HCEC 1CT (cell line): ENCODE measurements around the gene ASB4.
A peak's percentile ranks its signal among the peaks of the same experiment; 100 is the strongest.
"Not testable (repeated sequence)": the region's sequence is repeated elsewhere in the genome, so short reads cannot be mapped to it uniquely, and the experiment has no call there.

ENCODE experiments used
- DNase-seq: peaks from one replicate; pipeline ENCODE4 v3.0.0-alpha.2; 2017

ASB4 gene, protein sequence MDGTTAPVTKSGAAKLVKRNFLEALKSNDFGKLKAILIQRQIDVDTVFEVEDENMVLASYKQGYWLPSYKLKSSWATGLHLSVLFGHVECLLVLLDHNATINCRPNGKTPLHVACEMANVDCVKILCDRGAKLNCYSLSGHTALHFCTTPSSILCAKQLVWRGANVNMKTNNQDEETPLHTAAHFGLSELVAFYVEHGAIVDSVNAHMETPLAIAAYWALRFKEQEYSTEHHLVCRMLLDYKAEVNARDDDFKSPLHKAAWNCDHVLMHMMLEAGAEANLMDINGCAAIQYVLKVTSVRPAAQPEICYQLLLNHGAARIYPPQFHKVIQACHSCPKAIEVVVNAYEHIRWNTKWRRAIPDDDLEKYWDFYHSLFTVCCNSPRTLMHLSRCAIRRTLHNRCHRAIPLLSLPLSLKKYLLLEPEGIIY

DNA sequence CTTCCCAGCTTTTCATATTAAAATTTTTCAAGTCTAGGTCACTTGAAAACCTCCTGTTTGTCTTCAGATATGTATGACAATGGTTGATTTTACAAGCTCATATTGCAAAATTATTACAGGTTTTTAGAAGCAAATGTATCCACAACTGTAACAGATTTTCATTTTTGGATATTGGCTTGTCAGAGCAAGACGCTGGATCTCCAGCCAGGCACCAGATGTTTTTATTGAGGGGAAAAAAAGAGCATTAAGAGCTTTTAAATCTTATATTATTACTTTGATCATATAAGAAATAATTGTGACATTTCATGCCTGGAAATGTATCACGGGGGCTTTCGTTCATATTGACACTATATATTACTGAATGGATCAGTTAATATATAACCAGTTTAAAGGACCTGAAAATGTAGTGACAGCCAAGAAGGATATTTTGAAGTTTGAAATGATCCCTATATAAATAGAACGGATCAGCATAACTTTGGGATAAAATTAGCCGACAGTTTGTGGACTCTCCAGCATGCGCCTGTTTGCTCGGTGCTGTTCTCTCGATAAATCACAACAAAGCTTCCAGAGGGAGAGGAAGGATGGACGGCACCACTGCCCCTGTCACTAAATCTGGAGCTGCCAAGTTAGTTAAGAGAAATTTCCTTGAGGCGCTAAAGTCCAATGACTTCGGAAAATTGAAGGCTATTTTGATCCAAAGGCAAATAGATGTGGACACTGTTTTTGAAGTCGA lies at the start of gene ASB4:
ASB4 (plus strand) TSS at position 553 of the 733 bp plus-strand sequence; CDS start at position 582, 29 bp downstream.
- no peak for DNase-seq

DNA sequence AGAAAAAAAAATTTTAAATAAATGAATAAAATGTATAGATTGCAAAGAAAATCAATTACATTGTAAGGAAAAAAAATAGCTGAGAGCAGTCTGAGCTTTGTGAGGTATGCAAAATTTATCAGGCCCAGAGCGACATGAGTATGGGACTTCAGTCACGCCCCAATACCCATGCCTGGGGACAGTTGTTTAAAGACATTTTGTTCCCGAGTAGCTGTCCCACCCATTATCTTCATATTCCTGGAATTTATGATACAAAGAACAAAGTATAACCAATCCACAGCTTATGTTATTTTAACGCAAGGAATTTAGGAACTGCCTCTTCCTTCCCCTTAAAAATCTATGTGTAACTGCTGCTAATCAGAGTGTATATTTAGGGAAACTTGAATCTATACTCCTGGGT lies 49.3 kb upstream of the ASB4 start:
- no peak for DNase-seq

DNA sequence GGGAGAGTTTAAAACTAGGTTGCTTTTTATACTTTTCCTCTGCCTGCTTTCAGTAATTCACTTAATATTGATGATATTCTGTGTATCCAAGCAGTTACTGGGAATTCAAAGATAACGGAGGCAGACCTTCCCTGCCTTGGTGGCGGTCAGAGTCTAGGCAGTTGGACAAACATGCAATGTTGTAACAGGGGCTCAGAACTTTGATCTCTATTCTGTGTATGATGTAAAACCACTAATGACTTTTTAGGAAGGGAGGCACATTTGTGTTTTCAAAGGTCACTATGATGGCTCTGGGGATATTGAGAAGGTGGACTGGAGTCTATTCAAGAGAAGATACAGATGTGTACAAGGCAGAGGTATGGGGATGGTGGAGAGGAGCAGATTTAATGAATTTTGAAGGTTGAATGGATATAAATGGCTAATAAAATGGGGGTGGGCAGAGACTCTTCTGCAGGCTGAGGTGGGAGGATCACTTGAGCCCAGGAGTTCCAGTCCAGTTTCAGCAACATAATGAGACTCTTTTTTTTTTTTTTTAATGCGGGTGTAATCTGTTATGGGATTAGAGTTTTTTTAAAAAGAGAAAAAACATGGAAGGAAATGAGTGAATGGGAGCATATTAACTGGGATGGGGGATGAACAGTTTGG lies 45.2 kb upstream of the ASB4 start:
- no peak for DNase-seq

DNA sequence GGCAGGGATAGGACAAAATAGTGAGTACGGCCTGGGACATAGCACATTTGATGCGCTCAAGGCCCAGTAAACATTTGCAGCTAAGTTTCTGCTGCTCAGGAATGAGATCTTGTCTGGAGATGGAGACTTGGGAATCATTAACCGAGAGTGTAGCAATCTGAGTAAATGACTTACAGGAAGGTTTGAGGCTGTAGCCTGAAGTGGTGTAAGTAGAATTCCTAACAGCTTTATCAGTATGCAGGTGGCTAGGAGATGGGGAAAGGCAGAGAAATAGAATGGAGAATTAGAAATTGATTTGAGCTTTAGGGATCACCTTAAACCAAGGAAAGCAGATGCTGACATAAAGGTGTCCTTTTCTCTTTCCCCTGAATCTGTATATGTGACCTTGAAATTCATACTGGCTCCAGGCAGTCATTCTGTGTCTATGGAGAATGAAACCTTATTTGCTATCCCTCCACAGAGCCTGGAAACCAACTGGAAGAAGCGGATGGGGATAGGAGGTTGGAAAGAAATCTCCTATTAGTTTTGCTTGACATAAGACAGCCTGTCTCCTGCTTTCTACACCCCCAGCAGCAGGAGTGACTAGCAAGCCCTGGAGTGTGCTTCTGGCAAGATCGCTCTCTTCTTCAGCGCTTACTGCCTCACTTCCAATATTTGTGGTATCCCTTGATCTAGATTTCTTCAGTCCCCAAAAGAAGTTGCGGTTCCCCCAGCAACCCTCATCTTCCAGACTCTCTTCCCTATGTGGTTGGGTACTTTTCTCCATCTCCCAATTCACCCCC lies 44.5 kb upstream of the ASB4 start:
- DNase-seq, result no peak

DNA sequence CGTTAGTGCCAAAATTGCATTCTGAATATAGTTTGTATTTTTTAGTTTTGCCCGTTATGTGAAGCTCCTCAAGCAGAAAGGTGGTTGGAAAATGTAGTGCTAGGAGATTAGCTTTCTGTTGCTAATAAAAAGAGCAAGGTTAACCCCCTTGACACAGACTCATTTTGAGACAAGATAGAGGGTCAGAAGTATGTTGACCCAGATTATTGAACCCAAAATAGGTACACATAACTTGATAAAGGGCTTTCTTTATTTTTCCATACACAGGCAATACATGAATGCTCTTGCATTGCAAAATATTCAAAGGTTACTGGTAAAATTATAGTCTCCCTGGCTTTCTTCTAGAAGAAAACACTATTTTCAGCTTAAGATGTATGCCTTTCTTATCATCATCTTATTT lies 40.9 kb upstream of the ASB4 start:
- DNase-seq, result no peak

DNA sequence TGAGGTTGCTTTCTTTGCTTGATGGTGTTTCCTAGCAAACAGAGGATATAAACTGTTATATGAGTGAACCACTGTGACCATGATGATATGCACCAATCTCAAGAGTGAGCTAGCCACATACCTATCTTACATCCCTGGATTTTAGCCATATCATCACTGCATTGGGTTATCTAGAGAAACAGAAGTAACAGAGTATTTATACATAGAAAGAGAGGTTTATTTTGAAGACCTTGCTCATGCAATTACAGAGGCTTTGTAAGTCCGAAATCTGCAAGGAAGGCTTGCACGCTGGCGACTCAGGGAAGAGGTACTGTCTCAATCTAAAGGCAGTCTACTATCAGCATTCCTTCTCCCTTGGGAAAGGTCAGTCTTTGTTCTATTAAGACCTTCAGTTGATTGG lies 39.1 kb upstream of the ASB4 start:
- DNase-seq, result no peak

DNA sequence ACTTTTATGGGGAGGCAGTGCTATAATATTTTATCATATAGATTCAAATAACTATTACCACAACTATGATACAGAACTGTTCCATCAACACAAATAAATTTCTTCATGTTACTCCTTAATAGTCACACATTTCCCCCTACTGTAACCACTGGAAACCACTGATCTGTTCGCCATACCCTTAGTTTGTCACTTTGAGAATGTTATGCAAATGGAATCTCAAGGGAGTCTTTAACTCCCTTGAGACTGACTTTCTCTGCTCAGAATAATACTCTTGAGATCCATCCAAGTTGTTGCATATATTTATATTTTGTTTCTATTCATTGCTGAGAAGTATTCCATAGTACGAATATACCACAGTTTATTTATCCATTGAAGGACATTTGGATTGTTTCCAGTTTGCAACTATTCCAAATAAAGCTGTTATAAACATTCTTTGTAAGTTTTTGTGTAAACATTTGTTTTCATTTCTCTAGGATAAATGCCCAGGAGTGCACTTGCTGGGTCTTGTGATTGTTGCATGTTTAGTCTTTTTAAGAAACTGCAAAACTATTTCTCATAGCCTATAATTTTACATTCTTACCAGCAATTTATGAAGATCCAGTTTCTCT lies 31.2 kb upstream of the ASB4 start:
- DNase-seq, result no peak

DNA sequence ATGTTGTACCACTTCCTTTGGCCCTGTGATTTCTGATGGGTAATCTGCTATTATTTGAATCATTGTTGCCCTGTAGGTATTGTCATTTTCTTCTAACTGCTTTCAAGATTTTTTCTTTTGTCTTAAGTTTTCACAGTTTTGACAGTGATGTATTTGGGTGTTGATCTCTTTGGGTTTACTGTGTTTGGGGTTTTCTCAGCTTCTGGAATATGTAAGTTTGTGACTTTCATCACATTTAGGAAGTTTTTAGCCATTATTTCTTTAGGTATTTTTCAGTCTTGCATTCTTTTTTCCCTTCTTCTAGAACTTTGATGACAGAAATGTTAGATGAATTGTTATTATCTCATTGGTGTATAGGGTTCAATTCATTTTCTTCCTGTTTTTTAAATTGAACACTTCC lies 27.8 kb upstream of the ASB4 start:
- no peak for DNase-seq

DNA sequence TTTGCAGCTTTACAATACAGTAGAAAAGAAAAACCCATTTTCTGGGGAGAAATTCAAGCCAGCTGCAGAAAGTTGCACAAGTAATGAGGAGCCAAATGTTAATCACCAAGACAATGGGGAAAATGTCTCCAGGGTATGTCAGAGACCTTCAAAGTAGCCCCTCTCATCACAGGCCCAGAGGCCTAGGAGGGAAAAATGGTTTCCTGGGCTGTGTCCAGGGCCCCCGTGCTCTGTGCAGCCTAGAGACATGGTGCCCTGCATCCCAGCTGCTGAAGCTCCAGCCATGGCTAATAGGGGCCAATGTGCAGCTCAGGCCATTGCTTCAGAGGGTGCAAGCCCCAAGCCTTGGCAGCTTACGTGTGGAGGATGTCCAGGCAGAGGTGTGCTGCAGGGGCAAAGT lies 25.1 kb upstream of the ASB4 start:
- DNase-seq, result not testable (repeated sequence)

DNA sequence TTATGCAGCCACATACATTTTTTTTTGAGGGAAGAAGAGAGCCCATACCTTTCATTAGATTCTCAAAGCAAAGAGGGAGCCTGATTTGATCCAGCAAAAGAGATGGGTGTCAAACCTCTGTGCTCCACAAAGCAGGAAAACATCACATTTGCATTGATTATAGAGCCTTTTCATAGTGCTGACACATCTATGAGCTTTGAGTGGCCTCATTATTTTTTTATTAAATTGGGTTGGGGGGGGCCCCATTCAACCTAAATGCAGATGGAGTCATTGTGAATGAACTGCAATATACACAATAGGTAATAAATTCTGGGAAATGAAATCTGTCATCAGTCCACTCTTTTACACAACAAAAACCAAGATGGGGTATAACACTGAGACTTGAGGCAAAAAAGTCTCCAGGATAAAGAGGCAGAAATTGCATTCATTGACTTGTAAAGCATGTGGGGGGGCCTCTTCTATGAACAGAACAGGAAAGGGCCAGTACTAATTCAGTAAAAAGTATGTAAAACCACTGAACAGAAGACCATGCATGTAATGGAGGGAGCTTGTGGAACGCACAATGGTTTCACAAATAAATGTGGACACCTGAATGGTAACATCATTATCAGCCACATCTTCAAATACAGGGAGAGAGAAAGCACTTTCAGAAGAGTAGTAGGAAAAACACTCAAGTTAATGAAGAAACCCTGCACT lies 17.7 kb upstream of the ASB4 start:
- DNase-seq, result no peak

DNA sequence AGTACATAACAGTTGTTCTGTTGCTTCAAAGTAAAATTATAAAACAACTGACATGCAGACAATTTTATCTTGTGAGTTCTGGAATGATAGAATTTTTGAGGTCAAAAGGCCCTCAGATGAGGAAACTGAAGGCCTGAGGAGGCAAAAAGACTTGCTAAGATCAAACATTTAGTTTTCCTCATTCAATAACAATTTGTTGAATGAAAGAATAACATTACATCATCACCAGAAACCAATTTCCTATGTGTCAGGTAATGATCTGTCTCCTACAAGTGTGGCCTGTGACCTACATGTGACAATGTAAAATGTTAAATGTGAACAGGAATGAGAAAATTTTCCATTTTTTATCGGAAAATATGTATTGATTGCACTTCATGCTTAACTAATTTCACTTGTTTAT lies 16.6 kb upstream of the ASB4 start:
- no peak for DNase-seq

DNA sequence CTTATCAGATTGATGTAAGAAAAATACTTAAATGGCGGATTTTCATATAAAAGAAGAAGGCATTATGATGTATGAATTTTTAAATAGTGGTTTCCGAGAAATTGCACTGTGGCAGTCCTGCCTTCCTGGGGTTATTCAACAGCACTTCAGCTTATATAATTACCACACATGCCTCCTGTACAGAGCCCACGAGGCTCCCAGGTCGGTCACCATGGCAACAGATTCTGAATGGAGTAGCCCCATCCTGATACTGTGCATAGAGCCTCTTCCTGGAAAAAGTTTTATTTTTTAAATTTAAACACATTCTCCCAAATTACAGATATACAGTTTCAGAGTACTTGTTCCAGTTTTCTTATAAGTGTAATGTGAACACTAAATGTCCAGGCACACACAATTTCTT lies 15.9 kb upstream of the ASB4 start:
- no peak for DNase-seq

DNA sequence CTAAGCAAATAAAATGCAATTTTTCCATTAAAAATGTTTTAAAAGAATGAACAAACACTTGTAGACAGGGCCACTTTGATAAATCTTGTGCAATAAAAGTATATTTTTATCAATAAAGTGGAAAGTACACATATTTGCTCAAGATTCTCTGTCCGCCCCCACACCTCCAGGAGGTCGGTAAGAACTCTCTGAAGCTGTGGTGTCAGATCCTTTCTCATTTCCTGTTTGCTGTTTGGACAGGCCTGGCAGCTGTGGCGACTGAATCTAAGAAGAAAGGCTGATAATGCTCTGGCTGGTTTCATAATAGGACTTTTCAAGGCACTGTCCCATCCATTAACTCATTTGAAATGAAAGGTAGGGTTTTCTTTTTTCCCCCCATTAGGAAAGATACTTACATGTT lies 15.3 kb upstream of the ASB4 start:
- peak; percentile 42 for DNase-seq

DNA sequence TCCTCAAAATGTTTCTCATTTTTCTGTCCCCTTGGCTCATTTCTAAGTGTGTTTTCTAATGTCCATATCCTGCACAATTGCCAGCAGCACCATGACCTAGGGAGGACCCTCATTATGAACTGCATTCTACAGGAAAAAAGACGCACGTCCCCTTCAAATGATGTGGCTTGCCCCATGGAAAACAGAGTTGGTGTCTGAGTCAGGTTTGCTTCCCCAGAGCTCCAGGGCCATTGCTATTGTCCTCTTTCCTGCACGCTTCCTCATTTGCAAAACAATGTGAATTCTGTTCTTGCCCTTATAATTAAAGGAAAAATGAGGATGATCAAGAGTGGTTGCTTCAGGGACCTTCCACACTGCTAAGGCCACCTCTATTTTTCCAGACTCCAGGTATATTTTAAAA lies 14.7 kb upstream of the ASB4 start:
- no peak for DNase-seq

DNA sequence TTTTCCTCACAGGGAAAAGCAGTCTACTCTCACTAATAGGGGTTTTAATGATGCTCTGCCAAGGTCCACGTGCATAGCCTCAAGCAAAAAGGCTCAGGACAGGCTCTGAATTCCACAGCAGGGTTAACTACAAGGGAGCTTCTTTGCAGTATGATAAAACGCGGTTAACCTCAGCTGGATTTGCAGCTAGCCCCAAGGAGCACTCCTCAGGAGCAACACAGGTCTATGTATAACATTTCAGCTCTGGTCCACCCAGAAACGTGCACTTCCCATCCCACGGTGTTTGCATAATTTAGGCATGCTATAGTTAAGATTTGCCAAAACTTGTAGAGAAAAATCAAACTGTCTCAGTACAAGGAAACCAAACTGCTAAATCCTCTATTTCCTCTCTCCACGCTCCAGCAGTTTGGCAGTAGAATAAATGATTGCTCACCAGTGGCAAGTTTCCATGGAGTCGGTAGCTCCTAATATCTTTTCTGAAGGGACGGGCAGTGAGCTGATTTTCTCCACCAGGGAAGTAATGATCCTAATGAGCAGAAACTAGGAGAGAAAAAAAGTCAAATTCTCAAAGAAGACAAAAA lies 13.1 kb upstream of the ASB4 start:
- DNase-seq, result peak; percentile 30

DNA sequence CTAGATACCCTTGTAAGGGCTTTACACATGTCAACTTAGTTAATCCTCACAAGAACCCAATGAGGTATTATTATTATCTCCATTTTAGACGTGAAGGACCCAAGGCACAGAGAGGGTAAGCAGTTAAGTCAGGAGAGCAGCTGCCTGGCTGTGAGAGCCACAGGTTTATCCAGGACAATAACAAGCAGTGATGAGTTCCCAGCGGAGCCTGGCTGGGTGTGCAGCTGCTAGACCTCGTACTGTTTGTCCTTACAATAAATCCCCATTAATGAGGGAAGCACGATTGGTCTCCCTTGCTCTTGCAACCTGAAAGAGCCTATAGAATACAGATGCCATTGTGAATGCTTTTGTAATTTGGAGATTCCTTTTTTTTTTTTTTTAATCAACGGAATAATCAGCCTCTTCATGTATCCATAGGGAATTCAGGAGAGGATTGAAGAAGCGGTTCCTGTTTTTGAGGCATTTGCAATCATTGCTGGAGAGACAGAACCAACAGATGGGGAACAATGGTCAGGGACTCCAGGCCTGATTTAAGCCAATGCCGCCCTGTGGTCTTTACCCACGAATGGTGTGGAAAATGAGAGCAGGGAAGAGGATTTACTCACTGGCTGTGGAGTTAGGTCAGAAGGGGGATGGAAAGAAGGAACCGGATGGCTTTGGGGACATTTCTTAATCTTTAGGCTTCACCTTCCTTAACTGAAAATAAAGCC lies 12.3 kb upstream of the ASB4 start:
- no peak for DNase-seq

DNA sequence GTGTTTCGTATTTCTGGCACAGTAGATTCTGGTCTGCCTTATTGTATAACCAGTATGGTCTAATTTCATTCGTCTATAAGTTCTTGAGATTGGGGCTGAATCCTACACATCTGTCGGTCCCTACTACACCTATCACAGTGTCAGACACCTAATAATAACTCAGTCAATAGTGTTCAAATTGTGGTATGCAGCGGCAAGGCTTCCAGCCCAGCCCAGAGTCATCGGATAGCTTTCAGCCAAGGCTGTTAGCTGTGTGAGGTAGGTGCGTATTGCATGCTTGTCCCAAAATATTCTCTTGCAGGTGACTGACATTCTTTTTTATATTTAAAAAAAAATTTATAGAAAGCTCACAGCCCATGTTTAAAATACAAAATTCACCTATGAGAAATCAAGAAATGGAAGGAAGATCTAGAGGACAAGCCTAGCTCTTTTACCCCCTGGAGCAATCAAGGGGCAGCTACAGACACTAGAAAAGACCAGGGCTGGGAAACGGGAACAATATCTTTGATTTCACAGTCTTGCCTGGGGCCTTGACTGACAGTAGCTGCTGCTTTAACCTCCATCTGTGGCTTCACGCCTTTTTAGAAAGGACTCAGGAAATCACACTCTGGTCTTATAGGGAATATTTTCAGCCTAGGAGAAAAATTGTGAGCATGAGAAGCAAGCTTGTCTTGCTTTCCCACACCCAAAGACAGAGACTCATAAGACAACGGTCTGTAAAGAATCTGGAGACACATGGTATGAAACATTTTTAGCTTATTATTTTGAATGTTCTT lies 9.5 kb upstream of the ASB4 start:
- DNase-seq, result no peak

DNA sequence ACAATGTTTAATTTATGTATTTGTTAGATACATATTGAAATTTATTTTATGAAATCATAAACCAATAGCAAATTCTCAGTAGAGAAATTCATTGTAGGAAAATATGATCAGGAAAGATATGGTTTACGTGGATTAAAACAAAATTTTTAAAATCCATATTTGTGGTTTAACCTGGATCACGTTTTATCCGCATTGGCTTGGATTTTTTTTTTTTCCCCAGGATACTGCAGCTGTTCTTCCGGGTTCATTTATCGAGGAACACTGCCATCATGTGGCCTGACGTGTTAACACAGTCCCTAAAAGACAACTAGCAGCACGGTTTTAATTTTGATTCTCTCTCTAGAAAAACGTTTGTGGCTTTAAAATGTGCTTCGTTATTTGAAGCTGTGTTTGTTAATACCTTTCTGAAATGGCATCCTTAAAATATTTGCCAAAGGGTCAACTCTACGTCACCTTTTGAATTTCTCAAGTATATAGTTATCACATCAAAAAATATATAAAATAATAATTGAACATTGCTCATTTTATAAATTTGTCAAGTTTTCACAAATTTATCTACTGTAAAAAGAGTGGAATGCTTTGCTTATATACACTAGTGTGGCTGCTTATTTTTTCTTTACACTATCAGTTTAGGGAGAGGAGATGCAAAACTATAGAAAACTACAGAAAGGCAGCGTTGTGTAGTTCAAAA lies 8.7 kb upstream of the ASB4 start:
- DNase-seq, result peak; percentile 55

DNA sequence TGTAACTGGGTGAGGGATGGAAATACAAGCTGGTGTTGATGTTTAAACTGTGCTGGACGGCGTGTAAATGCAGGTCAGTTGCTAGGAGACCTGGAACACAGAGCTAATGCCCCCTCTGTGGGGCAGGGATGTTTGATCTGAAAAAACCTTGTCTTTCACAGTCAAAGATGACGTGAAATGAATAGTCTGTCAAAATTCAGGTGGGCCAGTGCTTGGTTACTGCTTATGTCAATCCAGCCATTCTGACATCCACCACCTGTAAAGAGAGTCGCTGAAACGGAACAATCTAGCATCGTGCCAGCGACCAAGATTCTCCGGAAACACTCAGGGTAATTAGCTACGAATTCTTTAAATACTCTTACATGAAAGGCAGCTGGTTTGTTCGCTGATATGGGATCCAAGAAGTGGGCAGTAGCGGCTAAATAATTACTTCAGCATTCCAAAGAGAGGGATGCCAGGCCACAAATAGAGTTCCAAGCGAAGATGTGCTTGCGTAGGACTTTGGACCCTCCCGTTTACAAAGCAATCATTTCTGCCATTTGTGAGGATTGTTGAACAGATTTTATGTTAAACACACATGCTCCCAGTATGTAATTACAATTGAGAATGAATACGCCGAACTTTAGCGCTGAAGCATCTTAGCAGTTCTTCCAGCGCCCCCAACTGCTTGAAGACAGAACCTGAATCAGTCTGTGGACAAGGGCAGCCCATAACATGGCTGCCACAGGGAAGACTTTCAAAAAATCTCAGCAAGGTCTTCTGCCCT lies 7.3 kb upstream of the ASB4 start:
- DNase-seq, result peak; percentile 35
